Anterior cingulate cortex (tissue), 58 donors: ENCODE measurements around the gene PFDN4.
A peak's percentile ranks its signal among the peaks of the same experiment; 100 is the strongest.

Experiments used
- DNase-seq, 58 donors: peaks; one replicate each; lab custom pipeline; 2025; lab: John Stamatoyannopoulos, UW

PFDN4 gene

GRCh38 chr20:54199283-54199682, 8.6 kb upstream of the PFDN4 start:
- DNase-seq, result no peak

DNA sequence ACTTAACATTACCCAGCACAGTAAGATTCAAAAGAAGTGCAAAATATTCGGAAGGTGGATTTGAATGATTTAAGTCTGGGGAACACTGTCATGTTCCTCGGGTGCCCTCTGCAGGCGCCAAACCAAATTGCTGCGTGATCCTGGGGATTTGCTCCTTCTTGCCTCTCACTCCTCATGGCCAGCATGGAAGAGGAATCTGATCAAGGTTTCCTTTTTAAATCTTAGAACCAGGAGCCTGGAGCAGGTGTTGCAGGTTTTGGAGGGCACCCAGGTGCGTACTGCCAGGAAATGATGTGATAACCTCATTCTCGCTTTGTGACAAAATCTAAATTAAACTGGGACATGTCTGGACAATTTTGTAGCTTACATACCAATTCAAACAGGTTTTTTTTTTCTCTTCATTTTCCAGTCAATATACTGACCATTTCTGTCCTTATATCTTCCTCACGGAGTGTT, 8.1 kb upstream of the PFDN4 start:
- DNase-seq, result peak in 54 of 58 donors; percentile 11 to 85 (median 48)

DNA sequence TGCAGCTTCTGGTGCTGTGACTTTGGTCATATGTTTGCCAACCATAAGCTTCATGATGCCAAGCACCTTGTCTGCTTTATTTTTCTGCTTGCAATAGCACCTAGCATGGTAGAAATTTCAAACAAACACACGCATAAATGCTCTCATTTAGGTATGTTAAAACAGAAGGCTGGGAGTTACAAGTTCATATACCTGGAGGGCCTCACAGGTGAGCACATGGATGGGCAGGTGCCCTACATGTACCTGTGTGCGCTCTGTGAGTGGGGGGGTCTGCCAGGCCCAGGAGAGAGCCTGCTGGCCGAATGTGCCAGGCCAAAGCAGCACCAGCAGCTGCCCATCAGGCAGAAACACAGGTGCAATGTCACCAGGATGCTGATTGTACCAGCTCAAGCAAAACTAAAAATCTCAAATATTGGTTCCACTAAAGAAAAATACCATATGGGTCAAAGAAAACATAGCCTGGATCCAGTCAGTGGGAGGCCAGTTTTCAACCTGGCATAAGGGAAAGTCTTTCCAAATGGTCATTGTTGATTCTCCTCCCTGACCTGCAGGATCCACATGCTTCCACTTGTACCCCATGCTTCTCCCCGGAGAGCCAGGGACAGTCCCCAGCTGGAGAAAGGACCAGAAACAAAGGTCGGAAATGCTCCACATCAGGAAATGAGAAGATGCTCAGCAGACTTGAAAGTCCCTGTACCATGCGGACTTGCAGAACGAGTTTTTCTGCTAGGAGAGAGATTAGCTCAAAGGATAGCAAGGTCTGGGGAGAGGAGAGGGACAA, 7.2 kb upstream of the PFDN4 start:
- no peak for DNase-seq

- DNase-seq, result no peak
Measured at GRCh38 chr20:54201268-54201846, 6.5 kb upstream of the PFDN4 start.

DNA sequence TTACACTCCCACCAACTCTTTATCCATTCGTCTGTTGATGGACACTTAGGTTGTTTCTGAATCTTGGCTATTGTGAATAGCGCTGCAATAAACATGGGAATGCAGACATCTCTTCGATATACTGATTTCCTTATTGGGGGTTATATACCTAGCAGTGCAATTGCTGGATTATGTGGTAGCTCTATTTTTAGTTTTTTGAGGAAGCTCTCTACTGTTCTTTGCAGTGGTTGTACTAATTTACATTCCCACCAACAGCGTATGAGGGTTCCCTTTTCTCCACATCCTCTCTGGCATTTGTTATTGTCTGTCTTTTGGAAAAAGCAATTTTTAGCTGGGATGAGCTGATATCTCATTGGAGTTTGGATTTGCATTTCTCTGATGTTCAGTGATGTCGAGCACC, 4.6 kb upstream of the PFDN4 start:
- no peak for DNase-seq

DNA sequence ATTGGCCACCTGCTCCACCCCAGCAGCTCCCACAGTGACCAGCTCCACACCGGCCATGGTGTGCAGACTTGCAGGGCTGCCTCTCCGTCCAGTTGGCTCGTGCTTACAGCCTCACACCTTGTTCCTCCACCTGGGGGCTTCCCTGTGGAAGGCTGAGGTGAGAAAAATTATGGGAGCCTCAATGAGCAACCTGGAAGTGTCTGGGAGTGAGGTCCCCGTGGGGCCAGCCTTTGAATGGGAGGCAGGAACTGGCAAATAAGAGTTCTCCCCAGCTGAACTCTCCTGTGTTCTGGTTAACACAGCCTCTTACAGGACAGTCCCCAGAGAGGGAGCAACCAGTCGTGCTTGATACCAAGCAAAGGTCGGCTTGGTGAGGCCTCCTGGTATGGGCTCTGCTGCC, 3.8 kb upstream of the PFDN4 start:
- no peak for DNase-seq

DNA sequence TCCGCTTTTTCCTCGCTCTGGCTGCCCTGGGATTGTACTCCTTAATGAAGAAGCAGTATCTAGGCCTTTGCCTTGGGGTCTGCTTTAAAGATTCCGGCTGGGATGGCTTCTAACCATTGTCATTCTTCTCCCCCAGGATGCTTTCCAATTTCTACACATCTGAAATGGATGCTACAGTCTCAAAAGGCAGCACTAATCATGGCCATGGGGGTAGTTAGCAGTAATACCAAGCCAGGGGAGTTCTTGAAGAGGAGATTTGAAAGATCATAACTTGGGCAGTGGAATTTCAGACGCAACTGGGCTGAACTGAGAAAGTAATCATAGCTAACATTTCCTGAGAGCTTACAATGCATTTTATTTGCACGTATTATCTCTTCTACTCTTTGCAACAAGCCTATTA, 3.4 kb upstream of the PFDN4 start:
- no peak for DNase-seq

GRCh38 chr20:54205450-54205849, 2.4 kb upstream of the PFDN4 start:
- no peak for DNase-seq

GRCh38 chr20:54207053-54207742, 689 bp upstream of the PFDN4 start:
- DNase-seq, result no peak

- DNase-seq, result peak in 8 of 58 donors; percentile 33 to 68 (median 56)
Measured at GRCh38 chr20:54208548-54209176, 775 bp downstream of the PFDN4 start.

DNA sequence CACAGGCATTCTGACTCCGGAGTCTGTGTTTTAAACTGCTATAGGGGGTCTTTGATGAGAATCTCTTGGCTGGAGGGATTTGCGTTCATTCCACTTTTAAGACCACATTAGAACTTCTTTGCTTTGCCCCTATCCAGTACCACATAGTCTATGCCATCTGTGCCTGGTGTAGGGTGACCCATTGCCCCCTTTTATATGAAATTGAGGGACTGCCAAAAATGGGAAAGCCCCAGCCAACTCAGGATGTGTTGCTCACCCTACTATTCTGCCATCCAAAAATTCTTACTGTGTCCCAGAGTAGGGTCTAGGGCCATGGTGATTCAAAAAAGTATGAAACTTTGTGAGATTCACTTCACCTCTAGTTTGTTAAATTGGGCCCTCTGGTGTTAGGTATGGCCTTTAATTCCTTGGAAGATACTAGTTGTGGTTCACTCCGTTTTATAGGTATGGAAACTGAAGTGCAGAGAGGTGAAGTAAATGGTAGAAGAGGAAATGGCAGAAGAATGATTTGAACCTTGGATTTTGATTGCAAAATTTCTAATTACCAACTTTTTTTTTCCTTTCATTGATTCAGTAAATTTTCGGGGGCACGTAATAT, 1.4 kb downstream of the PFDN4 start:
- DNase-seq, result no peak

DNA sequence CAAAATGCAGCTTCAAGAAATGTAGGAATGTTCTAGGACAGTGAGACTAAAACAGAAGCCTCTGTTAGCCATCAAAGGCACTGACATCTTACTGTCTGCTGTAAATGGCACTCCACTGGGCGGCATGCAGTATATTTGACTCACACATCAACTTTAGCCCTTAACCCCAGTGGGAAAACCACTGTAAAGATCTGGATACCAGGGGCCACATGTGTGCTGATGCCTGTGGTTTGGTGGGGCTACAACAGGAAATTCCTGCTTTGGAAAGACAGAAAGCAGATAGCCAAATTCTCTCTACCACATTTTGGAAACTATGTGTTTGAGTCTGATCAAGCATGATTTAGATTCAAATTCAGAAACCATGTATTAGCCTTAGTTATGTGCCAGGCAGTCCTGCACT, 4.3 kb downstream of the PFDN4 start:
- no peak for DNase-seq

- no peak for DNase-seq
Measured at GRCh38 chr20:54212871-54213270, 5.0 kb downstream of the PFDN4 start.

DNA sequence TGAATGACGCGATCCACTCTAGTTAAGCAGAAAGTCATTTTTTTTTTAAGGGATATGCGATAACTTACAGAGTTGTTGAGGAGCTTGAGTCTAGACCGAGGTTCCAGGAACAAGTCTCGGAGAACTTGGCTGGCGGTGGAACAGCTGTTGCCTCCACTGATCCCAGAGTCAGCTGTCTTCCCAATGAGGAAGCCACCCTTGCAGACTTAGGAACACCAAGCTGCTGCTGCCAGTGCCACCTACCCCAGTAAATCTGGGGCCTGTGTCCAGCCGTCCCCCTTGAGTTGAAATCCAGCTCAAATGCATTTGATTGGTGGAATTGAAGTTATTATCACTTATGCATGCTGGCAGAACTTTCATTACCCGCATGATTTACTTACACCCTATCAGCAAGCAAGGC, 6.7 kb downstream of the PFDN4 start:
- peak in 2 of 58 donors; percentile 2 to 10 for DNase-seq

DNA sequence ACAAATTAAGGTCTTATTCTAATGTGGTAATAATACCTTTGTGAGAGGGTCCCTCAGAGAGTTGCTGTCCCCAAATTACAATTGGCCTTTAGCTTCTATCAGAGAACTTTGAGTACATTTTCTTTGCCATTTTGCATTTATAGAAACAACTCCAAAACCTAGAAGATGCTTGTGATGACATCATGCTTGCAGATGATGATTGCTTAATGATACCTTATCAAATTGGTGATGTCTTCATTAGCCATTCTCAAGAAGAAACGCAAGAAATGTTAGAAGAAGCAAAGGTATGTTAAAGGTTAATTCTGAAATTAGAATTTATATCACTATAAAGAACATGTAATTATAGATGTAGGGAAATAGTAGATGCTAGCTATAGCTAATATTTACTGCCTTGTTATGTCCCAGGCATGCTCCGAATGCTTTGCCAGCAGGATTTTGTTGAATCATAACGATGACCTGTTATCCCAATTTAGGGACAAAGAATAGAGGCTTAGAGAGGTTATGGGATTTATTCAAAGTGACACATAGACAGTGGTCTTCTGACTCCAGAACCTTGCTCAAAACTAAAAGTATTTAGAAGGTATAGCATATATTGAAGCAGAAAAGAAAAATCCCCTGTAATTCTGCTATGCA, 7.4 kb downstream of the PFDN4 start:
- no peak for DNase-seq

- DNase-seq, result no peak
Measured at GRCh38 chr20:54217762-54218161, 9.9 kb downstream of the PFDN4 start.

GRCh38 chr20:54218470-54218869, 10.6 kb downstream of the PFDN4 start:
- DNase-seq, result no peak

- peak in 2 of 58 donors; percentile 7 to 15 for DNase-seq
Measured at GRCh38 chr20:54219751-54220426, 12.0 kb downstream of the PFDN4 start.

DNA sequence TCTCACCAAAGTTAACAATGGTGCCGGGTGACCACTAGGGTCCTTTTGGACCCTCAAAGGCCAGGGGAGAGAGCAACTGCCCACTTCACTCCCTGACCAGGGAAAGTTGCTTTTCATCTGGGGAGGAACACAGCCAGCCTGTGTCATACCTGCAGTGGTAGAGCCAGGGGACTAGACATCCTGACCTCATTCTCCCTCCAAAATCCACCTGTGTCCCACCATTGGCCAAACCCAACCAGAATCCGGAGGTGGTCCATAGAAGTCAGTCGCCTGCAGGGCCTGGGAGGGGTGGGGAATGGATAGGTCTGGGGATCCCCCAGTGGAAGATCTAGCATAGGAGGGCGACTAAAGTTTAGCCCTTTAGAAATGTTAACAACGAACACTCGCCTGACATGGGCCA, 12.8 kb downstream of the PFDN4 start:
- DNase-seq, result no peak

DNA sequence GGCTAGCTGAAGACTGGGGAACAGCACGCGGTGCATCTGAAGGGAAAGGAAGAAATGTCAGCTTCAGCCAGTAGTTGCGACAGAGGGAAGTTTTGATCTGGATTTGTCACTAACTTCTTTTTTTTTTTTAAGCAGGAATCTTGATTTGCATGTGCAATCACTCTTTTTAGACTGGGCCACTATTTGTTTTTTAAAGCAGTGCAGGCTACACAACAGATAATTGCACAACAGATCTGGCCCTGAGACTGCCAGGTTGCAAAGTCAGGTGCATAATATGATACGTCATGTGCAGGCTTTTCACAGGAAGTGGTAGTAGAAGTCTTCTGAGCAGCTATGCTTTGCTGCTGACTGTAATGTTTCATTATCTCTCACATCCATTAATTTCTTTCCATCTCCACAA, 13.5 kb downstream of the PFDN4 start:
- no peak for DNase-seq
